OCI-LY1 (cell line): ENCODE data around the gene SLC44A2.
A peak's percentile ranks its signal among the peaks of the same experiment; 100 is the strongest.

Experiments
- H2AFZ ChIP-seq: fragments of 200-600 bp; sonication (generic), shearing (Covaris generic); 2 replicates; pipeline ENCODE4 v1.6.0; 2014; ENCODE audit warnings: antibody characterized with exemption, mild to moderate bottlenecking, low read length
- H3F3A ChIP-seq: fragments of 200-600 bp; sonication (generic), shearing (Covaris generic); 2 replicates; pipeline ENCODE4 v1.6.0; 2014; ENCODE audit warnings: mild to moderate bottlenecking, antibody characterized with exemption, low read length, moderate library complexity; ENCODE audit not compliant: insufficient read depth
- H3K27ac ChIP-seq: fragments of 200-600 bp; sonication (generic); 2 replicates; pipeline ENCODE4 v1.5.1; 2014; ENCODE audit warnings: low read length, mixed run types, mild to moderate bottlenecking, low read depth; ENCODE audit not compliant: poor library complexity, severe bottlenecking
- H3K27me3 ChIP-seq: fragments of 200-600 bp; sonication (generic); 2 replicates; pipeline ENCODE4 v1.6.0; 2014; ENCODE audit warnings: antibody characterized with exemption, mild to moderate bottlenecking, low read length, moderate library complexity; ENCODE audit not compliant: insufficient read depth
- H3K36me3 ChIP-seq: fragments of 200-600 bp; sonication (generic); 2 replicates; pipeline ENCODE4 v1.6.1; 2014; ENCODE audit warnings: mild to moderate bottlenecking, antibody characterized with exemption, low read length, moderate library complexity, mixed read lengths; ENCODE audit not compliant: insufficient read depth
- H3K4me1 ChIP-seq: fragments of 200-600 bp; sonication (generic); 2 replicates; pipeline ENCODE4 v1.5.1; 2014; ENCODE audit warnings: mild to moderate bottlenecking, low read length, moderate library complexity; ENCODE audit not compliant: insufficient read depth, severe bottlenecking
- H3K4me2 ChIP-seq: fragments of 200-600 bp; sonication (generic), shearing (Covaris generic); 2 replicates; pipeline ENCODE4 v1.6.1; 2014; ENCODE audit warnings: low read length
- H3K4me3 ChIP-seq: fragments of 200-600 bp; sonication (generic); 2 replicates; pipeline ENCODE4 v1.5.1; 2014; ENCODE audit warnings: low read length, low read depth, mild to moderate bottlenecking, mixed read lengths; ENCODE audit not compliant: poor library complexity, severe bottlenecking
- H3K79me2 ChIP-seq: fragments of 200-600 bp; shearing (Covaris generic); 2 replicates; pipeline ENCODE4 v1.6.1; 2016; ENCODE audit warnings: mixed run types, low read length, mixed read lengths; ENCODE audit not compliant: insufficient read depth
- H3K9ac ChIP-seq: fragments of 200-600 bp; sonication (generic), shearing (Covaris generic); 2 replicates; pipeline ENCODE4 v1.6.1; 2014; ENCODE audit warnings: mild to moderate bottlenecking, low read length, mixed read lengths
- H3K9me2 ChIP-seq: fragments of 200-600 bp; sonication (generic), shearing (Covaris generic); 2 replicates; pipeline ENCODE4 v1.6.1; 2014; ENCODE audit warnings: low read depth, mild to moderate bottlenecking, low read length, mixed read lengths
- H3K9me3 ChIP-seq: fragments of 200-600 bp; shearing (Covaris generic); 2 replicates; pipeline ENCODE4 v1.6.1; 2014; ENCODE audit warnings: low read length, mixed read lengths
- H4K20me1 ChIP-seq: fragments of 200-600 bp; sonication (generic), shearing (Covaris generic); 2 replicates; pipeline ENCODE4 v1.6.0; 2016; ENCODE audit warnings: mild to moderate bottlenecking, low read length; ENCODE audit not compliant: insufficient read depth
- EZH2 ChIP-seq: fragments of 200-600 bp; sonication (generic), shearing (Covaris generic); IDR thresholded peaks from 2 replicates; pipeline ENCODE4 v1.8.0; 2017; ENCODE audit warnings: borderline replicate concordance, mixed run types, mild to moderate bottlenecking, antibody characterized with exemption, low read length, moderate library complexity, mixed read lengths
- TF ChIP-seq, protein P1 (sequence below): fragments of 200-600 bp; sonication (generic), shearing (Covaris generic); IDR thresholded peaks from 2 replicates; pipeline ENCODE4 v1.5.1; 2017; ENCODE audit warnings: mild to moderate bottlenecking, antibody characterized with exemption, low read length, moderate library complexity, mixed read lengths

Gene SLC44A2

DNA sequence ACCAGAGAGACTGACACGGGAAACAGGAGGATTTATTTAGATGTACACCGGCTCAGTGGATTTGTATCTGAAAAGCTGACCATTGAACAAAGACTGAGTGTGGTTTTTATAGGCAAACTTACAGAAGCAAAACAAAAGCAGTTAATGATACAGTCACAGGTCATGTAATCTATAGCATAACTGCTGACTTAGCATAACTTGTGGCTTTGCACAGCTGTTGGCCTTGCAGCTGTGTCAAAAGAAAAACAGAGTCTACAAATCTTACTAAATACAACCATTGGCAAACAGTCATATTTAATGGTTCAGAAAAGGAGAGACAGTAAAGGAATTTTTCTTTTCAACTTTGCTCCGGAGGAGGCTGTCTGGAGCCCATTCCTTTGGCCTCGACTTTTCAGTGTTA lies 26.5 kb downstream of the SLC44A2 start:
- Histone ChIP-seq H3K4me2 (no peak overlapping the region), H3K4me3 (no peak overlapping the region), H3K79me2 (peaks cover 22% of the 10 kb centered on the region)

DNA sequence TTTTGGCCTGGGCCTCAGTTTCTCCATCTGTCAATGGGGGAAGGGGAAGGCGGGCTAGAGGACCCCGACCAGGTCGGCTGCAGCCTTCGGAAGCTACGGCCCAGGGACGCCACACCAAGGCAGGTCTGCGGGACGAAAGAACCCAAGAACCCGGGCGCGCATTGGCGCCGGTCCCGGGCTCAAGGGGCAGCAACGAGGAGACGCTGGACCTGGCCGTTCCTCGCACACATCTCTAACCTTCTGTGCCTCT lies 28.1 kb downstream of the SLC44A2 start:
- Histone ChIP-seq H3K27ac (peak overlapping the region; percentile 80), H2AFZ (no peak overlapping the region), H3K9ac (peak overlapping the region; percentile 97), H3K4me3 (peak overlapping the region; percentile 98), H3K36me3 (peaks cover 41% of the 10 kb centered on the region), H3K4me2 (peak overlapping the region; percentile 67), H3F3A (no peaks in the 10 kb centered on the region), H3K79me2 (peaks cover 37% of the 10 kb centered on the region), H3K9me2 (no peaks in the 10 kb centered on the region), H3K9me3 (no peaks in the 10 kb centered on the region), H3K4me1 (peaks cover 42% of the 10 kb centered on the region), H3K27me3 (no peaks in the 10 kb centered on the region), H4K20me1 (no peaks in the 10 kb centered on the region)
- TF ChIP-seq, protein P1, sequence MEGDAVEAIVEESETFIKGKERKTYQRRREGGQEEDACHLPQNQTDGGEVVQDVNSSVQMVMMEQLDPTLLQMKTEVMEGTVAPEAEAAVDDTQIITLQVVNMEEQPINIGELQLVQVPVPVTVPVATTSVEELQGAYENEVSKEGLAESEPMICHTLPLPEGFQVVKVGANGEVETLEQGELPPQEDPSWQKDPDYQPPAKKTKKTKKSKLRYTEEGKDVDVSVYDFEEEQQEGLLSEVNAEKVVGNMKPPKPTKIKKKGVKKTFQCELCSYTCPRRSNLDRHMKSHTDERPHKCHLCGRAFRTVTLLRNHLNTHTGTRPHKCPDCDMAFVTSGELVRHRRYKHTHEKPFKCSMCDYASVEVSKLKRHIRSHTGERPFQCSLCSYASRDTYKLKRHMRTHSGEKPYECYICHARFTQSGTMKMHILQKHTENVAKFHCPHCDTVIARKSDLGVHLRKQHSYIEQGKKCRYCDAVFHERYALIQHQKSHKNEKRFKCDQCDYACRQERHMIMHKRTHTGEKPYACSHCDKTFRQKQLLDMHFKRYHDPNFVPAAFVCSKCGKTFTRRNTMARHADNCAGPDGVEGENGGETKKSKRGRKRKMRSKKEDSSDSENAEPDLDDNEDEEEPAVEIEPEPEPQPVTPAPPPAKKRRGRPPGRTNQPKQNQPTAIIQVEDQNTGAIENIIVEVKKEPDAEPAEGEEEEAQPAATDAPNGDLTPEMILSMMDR: no peak
- TF ChIP-seq EZH2: no peak

More for the DNA sequence above, 26.5 kb downstream of the SLC44A2 start:
- Histone ChIP-seq H3K36me3 (peaks cover 30% of the 10 kb centered on the region), H3K27ac (no peak overlapping the region), H2AFZ (no peak overlapping the region), H4K20me1 (no peaks in the 10 kb centered on the region), H3K9me2 (no peaks in the 10 kb centered on the region), H3F3A (no peaks in the 10 kb centered on the region), H3K9me3 (no peaks in the 10 kb centered on the region), H3K9ac (no peak overlapping the region), H3K4me1 (peaks cover 26% of the 10 kb centered on the region), H3K27me3 (no peaks in the 10 kb centered on the region)
- TF ChIP-seq EZH2: no peak
- TF ChIP-seq, protein P1: no peak

DNA sequence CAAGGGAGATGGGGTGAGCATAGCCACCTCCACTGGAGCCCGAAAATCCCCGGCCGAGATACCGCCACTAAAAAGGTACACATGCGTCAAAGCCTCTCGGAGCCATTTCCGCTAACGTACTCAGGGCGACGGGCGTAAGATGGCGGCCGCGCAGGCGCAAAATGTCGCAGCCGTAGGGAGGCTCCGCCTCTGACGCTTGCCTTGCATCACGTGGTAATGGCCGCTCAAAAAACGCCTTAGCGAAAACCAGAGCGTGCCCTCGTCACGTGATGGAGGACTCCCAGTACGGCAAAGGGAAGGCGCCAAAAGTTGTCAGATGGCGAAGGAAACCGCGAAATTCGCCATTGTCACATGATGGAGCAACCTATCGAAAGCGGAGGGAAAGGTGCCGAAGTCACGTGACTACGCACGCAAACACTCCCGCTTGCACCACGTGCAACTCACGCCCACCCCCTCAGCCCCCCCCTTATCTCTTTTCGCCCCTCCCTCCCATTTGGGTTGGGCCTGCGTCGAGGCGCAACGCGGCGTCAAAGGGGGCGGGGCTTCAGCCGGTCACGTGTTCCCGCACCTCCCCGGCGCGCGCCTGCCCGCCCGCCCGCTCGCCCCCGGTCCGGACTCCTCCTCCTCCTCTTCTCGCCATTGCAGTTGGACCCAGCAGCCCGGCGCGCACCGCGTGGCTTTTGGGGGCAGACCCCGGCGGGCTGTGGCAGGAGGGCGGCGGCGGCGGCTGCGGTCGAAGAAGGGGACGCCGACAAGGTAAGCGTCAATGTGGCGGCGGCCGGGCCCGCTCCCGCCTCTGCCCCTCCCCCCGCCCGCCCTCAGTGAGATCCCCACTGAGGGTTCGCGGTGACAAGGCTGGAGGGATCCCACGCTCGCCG lies 28.6 kb downstream of the SLC44A2 start, which contains the start of gene ILF3:
Gene ILF3 (plus strand): TSS at position 615 of the 878 bp plus-strand sequence. CDS start 16,260 bp downstream, outside the sequence.
- H3K9me3 ChIP-seq: no peaks in the 10 kb centered on the region
- H3K4me2 ChIP-seq: peak within 1 kb of the TSS; percentile 92
- H3K27ac ChIP-seq: peak within 1 kb of the TSS; percentile 84
- peaks cover 43% of the 10 kb centered on the region for H3K79me2 ChIP-seq
- H4K20me1 ChIP-seq: no peaks in the 10 kb centered on the region
- H3K4me3 ChIP-seq: peak within 1 kb of the TSS; percentile 98
- peaks cover 47% of the 10 kb centered on the region for H3K4me1 ChIP-seq
- H3F3A ChIP-seq: no peaks in the 10 kb centered on the region
- no peak for TF ChIP-seq EZH2
- TF ChIP-seq, protein P1: no peak
- peaks cover 41% of the 10 kb centered on the region for H3K36me3 ChIP-seq
- H3K27me3 ChIP-seq: no peaks in the 10 kb centered on the region
- H2AFZ ChIP-seq: no peak within 1 kb of the TSS
- no peaks in the 10 kb centered on the region for H3K9me2 ChIP-seq
- peak within 1 kb of the TSS; percentile 97 for H3K9ac ChIP-seq
